HG03039 (cell line): ENCODE measurements around the gene ACKR2.
A peak's percentile ranks its signal among the peaks of the same experiment; 100 is the strongest.

ENCODE experiments used
- ATAC-seq: cut with Tn5 transposase; IDR thresholded peaks from one replicate; pipeline ENCODE4 v1.9.1; 2021; ENCODE audit warnings: mild to moderate bottlenecking, moderate library complexity; ENCODE audit not compliant: unreplicated experiment

ACKR2 gene

DNA sequence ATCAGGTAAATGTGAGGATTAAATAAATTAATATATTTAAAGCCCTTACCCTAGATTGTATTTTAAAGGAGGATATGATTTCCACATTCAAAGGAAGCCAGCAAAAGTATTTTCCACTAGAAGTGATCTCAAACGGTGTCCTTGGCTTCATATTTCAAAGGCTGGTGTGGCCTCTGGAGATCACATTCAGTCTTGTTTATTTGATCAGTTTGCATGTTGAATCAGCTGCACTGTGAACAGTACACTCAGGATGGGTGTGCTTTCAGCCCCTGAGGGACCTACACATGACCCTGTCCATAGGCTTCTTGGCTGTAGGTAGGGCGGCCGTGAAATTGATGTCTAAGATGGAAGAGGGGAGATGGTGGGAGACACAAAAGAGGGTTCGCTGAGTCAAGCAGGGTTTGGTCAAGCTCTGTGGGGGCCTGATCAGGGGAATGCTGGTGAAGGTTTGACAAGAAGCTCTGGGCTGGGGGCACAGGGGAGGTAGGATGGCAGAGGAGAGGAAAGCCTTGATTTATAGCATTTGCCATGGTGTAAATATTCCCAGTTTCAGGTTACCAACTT lies 44.6 kb downstream of the ACKR2 start:
- no peak for ATAC-seq

DNA sequence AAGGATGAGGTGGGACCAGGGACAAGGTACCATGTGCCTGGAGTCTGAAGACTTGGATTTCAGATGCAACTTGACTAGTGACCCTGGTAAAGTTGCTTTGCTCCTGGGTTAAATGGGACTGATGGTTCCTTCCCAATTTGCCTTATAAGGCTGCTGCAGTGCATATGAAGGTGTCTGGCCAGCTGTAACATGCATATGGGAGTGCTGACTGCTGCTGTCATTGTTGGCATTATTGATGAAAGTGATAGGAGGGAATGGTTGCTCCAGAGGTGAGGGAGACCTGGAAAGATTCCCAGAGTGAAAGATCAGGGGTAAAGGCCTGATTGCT lies 45.9 kb downstream of the ACKR2 start:
- no peak for ATAC-seq

DNA sequence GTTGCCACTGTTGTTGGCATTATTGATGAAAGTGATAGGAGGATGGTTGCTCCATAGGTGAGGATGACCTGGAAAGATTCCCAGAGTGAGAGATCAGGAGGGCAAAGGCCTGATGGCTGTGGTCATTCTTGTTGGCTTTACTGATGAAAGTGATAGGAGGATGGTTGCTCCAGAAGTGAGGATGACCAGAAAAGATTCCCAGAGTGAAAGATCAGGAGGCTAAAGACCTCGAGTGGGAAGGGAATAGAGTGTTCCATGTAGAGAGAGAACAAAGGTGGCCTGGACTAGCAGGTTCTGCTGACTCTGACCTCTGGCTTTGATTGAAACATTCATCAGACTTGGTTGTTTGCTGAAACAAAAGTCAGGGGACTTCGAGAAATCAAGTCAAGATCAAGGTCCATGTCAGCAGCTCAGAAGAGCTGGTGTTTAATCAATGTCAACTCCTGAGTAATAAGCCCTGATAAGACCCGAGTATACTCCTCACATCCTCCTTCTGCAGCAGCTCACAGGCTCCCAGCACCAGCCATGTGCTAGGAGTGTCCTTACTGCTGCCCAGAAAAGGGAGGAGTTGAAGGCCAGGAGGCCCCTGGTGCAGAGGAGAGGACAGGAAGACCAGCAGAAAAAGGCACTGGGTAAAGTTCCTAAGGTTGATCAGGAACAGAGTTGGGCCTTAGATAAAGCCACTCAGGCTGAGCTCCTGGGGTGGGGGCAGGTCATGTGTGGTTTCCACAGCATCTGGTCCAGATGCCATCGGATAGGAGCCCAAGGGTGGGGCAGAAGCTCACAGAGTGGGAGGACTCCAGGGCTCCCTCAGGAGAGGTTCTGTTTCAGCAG lies 46.5 kb downstream of the ACKR2 start:
- ATAC-seq, result no peak

DNA sequence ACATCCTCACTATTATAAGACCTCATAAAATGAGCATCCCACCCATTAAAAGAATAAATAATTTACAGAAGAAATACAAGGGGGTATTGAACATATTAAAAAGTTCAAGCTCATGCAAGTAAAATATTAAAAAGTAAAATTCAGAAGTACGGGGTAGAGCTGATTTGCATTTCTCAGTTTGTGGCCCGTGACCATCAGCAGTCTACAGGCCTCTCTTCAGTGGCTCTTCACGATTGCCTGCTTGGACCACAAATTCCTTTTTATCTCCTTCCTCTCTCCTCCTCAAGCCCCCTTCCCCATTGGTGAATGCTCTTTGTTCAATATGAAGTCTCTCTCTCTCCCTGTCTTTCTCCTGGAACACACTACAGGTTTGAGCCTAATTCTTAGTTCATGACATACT lies 47.3 kb downstream of the ACKR2 start:
- no peak for ATAC-seq

DNA sequence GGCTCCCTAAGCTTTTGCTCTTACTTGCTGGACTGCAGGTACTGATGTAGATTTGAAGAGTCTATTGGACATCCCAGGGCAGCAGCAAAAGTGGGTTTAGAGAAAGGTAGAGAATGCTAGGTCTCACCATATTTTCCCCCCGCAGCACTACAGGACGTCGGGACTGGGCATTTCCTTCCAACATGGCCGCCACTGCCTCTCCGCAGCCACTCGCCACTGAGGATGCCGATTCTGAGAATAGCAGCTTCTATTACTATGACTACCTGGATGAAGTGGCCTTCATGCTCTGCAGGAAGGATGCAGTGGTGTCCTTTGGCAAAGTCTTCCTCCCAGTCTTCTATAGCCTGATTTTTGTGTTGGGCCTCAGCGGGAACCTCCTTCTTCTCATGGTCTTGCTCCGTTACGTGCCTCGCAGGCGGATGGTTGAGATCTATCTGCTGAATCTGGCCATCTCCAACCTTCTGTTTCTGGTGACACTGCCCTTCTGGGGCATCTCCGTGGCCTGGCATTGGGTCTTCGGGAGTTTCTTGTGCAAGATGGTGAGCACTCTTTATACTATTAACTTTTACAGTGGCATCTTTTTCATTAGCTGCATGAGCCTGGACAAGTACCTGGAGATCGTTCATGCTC lies 55.2 kb downstream of the ACKR2 start:
- no peak for ATAC-seq

DNA sequence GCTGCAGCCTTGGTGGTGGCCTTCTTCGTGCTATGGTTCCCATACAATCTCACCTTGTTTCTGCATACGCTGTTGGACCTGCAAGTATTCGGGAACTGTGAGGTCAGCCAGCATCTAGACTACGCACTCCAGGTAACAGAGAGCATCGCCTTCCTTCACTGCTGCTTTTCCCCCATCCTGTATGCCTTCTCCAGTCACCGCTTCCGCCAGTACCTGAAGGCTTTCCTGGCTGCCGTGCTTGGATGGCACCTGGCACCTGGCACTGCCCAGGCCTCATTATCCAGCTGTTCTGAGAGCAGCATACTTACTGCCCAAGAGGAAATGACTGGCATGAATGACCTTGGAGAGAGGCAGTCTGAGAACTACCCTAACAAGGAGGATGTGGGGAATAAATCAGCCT lies 56.0 kb downstream of the ACKR2 start:
- no peak for ATAC-seq

DNA sequence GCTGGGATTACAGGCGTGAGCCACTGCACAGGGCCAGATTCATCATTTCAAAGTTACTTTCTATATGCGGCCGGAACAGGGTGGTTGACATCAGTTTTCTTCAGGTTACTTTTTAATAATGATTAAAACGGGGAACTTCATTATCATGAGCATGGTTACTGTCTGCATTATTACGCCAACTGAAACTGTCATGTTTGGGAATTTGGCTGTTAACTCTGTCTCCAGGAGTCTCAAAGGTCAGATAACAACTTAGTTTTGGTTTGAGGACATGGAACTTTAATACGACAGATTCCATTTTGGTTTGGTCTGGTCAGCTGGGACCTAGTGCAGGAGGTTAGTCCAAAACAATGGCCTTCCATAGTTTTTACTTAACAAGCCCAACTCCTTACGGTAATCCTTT lies 57.9 kb downstream of the ACKR2 start:
- no peak for ATAC-seq

DNA sequence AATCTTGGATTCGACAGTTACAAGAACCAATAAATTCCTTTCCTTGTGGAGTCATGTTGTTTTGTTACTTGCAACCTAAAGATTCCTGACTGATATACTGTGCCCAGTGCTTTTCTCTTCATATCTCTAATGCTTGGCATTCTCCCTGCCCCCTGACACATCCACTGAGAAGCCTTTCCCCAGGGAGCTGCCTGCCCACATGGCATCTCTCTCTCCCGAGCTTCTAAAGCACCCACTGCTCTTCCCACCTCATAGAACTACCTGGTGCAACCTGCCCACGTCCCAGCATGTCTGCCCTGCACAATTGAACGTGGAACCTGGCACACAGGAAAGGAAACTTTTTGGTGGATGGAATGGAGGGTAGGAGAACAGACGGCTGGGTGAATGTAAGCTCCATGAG lies 59.6 kb downstream of the ACKR2 start:
- ATAC-seq, result no peak

DNA sequence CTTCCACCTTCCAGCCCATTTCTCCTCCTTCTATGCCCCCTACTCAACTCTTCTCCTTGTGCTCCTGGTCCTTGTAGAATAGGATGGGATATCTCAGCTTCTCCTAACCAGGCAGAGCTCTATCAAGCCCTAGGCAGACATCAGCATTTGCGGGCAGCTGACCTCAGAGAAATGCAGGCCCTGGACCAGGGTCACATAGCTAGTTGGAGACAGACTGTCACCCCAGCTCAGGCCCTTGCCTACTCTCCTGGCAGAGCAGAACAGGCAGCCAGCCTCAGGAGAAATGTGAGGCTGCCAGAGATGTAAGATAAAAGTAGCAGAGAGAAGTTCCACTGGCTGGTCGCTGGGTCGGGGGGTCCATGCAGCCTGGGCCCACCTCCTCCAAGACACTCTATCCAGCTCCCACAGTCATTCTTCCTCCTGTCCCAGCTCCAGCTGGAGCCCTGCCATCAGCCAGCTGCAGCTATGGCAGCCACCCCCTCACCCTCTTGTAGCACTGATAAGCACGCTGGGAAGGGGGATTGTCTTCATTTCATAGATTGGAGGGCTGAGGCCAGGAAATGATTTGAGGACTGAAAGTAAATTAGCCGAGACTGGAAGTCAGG lies 62.4 kb downstream of the ACKR2 start:
- ATAC-seq, result no peak

DNA sequence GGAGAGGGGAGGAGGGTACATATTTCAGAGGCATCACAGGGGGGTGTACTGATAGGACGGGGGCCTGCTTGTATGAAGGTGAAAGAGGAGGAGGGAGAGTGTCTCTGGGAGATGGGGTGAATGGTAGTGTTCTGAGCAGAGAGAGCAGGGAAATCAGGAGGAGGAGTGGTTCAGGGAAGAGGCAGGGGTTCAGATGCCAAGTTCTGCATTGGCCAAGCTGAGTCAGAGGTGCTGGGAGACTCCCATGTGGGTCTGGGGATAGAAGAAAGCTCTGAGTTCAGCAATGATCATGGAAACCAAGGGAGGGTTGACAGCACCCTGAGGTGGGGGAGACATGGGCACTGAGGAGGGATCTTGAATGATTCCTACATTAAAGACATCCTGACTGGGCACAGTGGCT lies 63.5 kb downstream of the ACKR2 start:
- no peak for ATAC-seq

DNA sequence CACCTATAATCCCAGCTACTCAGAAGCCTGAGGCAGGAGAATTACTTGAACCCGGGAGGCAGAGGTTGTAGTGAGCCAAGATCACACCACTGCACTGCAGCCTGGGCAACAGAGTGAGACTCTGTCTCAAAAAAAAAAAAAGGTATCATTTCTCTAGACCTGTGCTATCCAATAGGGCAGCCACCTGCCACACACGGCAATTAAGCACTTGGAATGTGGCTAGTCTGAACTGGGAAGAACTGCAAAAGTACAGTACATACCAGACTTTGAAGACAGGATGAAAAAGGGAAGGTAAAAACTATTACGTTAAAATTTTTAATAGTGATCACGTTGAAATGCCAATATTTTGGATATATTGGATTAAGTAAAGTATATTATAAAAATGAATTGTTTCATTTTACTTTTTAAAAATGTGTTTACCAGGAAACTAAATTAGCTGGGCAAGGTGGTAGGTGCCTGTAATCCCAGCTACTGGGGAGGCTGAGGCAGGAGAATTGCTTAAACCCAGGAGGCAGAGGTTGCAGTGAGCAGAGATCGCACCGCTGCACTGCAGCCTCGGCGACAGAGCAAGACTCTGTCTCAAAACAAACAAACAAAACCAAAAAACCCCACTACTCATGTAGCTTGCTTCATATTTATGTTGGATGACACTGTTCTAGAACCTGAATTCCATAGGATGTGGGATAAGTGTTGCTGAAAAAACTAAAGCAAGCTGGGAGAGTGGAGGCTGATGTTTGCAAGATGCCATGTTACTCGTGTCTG lies 64.2 kb downstream of the ACKR2 start:
- ATAC-seq, result no peak

DNA sequence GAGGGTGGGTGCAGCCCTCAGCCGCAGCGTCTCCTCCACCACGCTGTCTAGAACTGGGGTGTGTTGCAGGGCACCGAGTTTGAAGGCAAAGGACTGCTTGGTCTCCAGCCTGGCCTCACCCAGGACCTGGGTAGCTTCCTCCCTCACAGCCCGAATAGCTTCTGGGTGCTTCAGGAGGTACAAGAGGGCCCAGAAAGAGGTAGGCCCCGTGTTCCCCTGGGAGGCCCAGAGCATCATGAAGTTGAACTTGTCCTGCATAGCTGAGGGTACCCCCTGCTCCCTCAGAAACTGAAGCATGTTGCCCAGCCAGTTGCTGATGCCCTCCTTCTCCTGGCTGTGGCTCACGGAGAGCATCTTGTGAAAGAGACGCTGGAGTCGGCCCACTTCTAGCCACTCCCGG lies 65.5 kb downstream of the ACKR2 start:
- no peak for ATAC-seq

DNA sequence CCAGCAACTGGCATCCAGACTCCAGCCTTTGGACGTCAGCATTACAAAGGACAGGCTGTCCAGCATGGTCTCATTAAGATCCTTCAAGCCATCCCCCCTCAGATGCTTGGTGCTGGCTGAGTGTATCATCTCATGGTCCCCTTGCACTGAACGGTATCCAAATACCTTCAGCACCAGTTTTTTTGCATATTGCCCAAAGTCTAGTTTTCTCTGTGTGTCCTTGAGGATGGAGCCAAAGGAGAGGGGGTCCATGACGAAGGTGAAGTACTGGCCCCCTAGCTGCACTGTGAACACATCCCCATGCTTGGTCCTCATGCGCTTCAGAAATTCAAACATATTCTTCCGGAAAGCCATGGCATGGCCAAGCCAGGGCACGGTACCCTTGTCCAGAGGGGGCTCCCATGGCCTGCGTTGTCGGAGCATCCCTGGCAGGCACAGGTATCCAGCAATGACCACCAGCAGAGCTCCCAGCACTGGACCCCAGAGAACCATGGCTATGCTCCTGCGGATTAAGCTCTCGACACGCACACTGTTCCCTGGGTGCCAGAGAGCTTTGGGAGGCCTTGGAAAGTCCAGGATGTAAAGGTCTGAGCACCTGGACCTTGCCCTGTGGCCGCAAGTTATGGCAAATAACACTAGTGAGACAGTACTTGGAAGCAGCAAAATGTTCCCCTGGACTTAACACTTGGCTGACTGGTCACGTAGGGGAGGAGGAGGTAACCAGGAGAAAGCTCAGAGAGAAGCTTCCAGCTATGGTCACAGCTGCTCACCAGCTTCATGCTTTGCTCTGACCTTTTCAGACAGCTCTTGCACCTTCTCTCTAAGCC lies 66.3 kb downstream of the ACKR2 start, which contains the start of gene CYP8B1:
Gene CYP8B1 (minus strand): TSS at position 555 of the 827 bp plus-strand sequence. CDS start 63 bp downstream, at position 492.
- no peak for ATAC-seq

DNA sequence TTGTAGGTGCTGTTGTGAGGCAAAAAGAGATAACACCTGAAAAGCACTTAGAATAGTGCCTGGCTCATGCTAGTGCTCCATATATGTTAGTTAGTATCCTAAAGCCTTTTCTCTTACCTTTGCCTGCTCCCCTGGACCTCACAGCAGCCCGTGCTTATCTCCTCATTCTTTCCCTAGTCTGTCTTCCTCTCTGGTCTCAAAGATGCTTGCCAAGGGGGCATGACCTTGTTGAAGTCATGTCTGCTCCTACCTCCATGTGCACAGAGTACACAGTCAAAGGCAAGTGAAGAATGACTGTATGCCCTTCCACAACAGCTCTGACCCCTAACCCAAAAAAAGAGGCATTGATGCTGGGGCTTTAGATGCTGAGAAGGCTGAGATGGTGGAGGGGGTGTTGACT lies 67.2 kb downstream of the ACKR2 start:
- no peak for ATAC-seq

DNA sequence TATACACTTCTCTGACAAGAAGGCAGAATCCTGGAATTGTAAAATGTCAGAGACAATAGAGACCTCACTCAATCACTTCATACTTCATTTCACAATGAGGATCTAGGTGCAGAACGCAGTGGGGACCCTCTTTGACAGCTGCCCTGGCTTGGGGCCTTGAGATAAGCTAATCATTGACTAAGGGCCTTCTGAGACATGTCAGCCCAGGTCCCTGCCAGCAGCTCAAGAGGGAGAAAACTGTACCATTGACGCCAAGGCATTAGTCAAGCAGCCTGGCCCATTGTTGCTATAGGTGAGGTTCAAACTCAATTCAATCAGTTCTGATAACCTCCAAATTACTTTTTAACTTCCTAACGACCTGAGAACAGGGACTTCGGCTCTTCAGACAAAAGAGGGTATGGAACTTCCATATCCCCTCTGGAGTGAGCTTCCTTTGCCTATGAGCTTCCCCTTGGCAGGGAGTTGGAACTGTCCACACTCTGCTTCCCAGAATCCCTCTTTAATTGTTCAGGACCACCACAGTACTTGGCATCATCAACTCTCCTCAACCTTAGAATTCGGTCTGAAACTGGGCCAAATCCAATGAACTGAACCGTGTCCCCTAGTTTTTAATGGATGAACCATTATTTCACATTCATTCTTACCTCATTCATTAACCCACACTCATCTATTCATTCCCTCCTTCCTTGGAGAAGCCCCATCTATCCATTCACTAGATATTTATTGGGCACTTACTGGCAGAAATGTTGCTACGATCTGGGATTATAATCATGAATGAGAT lies 67.9 kb downstream of the ACKR2 start:
- no peak for ATAC-seq

DNA sequence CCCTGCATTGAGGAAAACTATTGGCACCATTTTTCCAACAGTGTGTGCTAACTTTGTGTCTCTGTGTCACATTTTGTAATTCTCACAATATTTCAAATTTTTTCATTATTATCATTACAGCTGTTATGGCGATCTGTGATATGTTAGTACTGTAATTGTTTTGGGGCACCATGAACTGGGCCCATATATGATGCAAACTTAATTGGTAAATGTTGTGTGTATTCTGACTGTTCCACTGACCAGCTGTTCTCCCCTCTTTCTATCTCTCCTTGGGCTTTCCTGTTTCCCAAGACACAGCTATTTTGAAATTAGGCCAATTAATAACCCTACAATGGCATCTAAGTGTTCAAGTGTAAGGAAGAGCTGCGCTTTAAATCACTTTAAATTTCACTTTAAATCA lies 68.6 kb downstream of the ACKR2 start:
- ATAC-seq, result no peak

DNA sequence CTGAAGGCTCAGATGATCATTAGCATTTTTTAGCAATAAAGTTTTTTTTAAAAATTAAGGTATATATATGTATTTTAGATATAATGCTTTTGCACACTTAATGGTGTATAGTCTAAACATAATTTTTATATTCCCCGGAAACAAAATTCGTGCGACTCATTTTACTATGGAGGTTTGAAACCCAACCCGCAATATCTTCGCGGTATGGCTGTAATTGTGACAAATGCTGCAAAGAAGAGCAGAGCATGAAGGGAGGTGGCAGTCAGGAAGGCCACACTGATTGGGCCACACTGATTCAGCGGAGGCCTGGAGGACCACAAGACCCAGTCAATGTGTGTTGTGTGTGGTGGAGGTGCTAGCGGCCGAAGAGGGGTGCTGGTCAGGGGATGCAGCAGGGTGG lies 70.9 kb downstream of the ACKR2 start:
- no peak for ATAC-seq

DNA sequence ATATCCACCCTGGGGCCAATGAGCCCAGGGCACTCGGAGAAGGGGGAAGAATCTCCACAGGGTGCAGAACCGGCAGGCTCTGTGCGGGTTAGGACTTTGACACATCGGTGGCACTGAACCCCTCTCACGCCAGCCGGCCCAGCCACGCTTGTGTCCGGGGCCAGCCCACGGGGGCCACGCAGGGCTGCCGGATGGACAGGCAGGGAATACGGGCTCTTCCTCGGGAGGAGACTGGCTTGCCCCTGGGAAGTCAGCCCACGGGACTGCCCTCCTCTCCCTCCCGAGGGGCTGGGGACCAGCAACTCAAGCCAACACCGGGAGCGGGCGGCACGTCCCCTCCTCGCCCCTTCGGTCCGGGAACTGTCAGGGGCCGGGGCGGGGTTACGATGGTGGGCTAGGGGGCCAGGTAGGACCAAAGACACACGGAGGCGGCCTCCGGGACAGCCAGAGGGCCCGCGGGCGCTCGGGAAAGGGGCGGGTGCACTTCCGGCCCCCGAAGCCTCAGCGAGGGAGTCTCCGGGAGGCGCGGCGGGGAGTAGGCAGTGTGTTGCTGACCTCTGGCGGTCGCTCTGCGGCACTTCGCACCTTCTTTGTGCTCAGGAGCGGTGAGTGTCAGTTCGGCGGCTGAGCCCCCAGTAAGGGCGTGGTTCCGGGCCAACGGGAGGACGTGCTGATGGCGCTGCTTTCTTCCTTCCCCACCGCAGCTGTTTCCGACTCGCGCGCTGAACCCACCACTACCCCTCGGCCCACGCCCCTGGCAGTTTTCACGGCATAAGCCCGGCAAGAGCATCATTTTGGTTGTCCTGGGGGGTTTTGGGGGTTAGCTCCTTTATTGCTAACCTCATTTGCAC lies 71.6 kb downstream of the ACKR2 start:
- ATAC-seq, result peak; percentile 97
